Activated CD4-positive, alpha-beta T cell treated with anti-CD3 and anti-CD28 coated beads, Interleukin-2, Interleukin-4, amounts not matched to agents 100 ng/mL and 50 ng/mL, durations not matched to agents 16 hours and 8 hours (primary cell): ENCODE measurements around the gene HELZ.
"Not testable (repeated sequence)": the region's sequence is repeated elsewhere in the genome, so short reads cannot be mapped to it uniquely, and the experiment has no call there.

Source experiments
- DNase-seq: peaks from one replicate; pipeline ENCODE4 v3.0.0-alpha.2; 2020; ENCODE audit warnings: low spot score

Gene HELZ

GRCh38 chr17:67224736-67225135 lies 20.3 kb downstream of the HELZ start:
- DNase-seq: no peak

- DNase-seq: no peak
Observed at GRCh38 chr17:67223924-67224323, 21.1 kb downstream of the HELZ start.

- peak; percentile 52 for DNase-seq
Observed at GRCh38 chr17:67221062-67221998, 23.7 kb downstream of the HELZ start.

- no peak for DNase-seq
Observed at GRCh38 chr17:67218385-67218950, 26.5 kb downstream of the HELZ start.

DNA sequence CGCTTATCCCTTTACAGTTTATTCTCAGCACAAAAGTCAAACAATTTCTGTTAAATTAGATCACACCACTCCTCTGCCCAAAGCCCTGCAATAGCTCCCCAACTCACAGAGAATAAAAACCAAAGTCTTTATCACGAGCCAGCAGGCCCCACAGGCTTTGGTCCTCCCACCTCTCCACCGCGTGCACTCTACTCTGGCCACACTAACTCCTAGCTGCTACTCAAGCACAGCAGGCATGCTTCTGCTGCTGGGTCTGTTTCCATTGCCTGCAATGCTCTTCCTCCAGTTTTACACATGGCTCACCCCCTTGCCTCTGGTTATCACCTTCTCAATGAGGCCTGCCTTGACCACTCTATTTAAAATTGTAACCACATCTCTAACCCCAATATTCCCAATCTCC lies 27.6 kb downstream of the HELZ start:
- DNase-seq: no peak

DNA sequence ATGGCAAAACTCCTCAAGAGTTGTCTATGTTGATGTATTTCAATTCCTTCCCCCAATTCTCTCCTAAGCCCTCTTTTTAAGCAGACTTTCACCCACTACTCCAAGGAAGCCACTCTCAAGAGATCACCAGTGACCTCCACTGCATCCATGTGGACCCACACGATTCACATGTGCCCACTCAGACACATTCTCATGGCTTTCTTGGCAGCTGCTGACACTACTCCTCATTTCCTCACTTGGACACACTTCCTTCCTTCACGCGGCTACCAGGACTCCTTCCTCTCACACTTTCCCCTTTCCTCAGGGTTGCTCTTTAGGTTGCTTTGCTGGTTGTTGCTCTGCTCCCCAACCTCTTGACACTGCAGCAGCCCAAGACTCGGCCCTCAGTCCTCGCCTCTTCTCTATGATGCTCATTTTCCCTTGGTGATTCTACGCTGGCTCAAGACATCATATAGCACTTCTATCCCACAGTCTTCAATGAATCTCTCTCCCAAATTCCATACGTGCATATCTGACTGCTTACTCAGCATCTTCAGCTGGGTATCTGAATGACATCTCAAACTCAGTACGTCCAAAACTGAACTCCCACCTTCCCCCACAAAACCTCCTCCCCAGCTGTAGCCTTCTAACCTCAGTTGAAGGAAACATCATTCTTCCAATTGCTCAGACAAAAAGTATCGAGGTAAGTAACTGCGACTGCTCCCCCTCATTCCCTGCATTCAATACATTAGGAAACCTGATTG lies 28.2 kb downstream of the HELZ start:
- DNase-seq: no peak

DNA sequence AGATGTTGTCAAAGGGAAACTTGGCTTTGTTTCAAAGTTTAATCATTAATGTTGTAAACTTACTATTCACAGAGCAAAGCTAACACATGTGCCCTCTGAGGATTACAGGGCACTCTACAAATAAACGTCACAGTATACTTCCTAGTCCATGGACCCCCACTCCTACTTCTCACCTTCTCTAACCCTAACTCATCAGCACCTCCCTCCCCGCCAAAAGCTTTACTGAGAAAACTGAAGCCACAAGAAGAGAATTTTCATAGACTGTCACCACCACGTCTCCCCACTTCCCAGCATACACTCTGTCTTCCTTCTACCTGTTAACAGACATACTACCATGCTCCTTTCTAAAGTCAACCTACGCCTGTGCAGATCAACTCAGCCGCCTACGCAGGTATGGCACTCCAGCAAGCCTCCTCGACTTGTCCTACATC lies 29.0 kb downstream of the HELZ start:
- DNase-seq: no peak

- no peak for DNase-seq
Observed at GRCh38 chr17:67212714-67213417, 32.1 kb downstream of the HELZ start.

DNA sequence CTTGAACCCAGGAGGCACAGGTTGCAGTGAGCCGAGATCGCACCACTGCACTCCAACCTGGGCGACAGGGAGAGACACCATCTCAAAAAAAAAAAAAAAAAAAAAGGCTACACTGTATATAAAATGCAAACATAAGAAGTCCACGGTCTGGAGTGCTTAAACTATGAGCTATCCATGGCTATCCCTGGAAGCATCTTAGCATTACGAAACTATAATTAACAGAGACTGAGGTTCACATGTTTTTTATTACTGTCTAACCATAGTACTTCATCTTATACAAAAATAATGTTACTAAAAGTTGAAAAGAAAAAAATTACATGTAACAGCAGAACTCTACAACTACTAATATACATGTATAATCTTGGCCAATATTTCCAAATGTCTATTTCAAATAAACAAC lies 32.8 kb downstream of the HELZ start:
- no peak for DNase-seq

DNA sequence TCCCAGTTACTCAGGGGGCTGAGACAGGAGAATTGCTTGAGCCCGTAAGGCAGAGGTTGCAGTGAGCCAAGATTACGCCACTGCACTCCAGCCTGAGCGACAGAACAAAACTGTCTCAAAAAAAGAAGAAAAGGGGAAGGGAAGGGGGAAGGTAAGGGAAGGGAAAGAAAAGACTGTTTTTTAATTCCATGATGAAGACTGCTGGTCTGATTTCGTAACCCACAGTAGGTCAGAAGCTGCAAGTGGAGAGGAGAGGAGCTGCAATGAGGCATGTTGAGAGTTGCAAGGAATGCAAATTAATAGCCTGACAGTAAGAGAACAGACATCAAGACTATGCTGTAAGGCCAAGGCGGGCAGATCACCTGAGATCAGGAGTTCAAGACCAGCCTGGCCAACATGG lies 33.3 kb downstream of the HELZ start:
- DNase-seq: no peak

DNA sequence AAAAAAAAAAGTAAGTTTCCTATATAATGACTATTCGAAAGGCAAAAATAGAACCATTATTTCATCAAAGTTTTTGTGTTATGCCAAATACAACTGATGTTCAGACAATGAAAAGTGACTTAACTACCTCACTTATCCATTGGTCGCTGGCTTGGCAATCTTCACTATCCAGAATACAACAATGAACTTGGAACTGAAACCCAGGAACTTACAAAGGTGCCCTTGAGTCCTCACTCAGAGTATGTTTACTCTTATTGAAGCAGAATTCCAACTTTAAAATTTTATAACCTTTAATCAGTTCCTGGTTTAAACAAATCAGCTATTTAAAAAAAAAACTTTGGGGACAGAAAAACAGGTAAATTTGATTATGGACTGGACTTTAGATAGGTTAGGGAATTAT lies 34.1 kb downstream of the HELZ start:
- DNase-seq: no peak

DNA sequence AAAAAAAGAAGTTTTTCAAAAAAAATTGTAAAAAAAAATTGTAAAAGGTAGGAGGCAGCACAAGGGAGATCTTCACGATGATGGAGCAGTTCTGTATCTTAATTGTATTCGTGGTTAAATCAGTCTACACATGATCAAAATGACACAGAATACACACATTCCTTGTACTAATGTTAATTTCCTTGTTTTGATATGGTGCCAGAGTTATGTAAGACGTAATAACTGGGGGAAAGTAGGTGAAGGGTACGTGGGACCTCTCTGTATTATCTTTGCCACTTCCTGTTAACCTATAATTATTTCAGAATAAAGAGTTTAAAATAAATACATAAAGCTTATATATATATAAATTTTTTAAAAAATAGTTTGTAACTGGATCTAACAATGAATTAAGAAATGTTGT lies 36.8 kb downstream of the HELZ start:
- no peak for DNase-seq

DNA sequence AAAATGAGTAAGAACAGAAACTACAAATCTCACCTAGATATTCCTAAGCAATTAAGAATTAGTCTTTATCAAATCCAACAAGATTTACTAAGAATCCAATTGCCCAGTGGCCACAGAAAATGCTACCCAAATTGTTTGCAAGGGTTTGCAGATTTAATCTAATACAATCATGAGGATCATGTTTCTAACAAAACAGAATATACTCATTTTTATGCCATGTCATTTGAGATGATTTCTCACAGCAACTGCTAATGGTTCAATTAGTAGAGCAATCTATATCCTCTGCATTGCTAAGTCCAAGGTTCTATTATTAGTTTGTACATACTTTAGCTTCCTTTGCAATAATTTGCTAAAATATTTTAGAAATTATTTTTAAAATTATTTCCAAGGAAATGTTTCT lies 41.2 kb downstream of the HELZ start:
- DNase-seq: no peak

DNA sequence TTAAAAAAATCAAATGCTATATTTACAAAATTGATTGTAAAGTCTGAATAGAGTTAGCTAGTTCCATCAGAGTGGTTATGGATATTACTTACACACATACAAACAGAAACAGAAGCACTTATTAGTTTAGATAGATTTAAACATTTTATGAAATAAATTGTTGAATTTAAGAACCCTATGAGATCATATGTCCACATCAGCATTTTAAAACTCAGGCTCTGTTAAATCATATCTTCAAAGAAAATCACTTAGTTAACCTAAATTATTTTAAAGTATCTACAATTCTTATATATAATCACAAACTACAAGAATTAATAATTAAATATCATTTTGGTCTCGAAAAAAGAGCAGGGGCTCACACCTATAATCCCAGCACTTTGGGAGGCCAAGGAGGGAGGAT lies 42.5 kb downstream of the HELZ start:
- DNase-seq: no peak

GRCh38 chr17:67200727-67201301 lies 44.2 kb downstream of the HELZ start:
- DNase-seq: no peak

DNA sequence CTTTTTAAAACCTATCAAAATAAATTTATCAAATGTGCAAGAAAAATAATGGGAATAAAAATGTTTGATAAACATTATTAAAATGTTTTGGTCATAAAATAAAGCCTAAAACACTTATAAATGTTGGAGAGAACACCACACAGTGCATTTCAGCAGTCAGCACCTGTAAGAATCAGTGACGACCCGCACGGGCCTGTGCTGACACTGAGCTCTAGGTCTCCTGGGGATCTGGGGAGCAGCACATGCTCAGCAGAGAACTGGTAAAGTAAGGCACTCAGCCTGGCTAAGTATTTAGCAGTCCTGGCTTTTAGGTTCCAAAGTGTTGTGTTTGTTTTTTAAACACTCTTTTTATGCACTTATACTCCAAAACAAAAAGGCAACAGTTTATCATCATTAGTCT lies 46.9 kb downstream of the HELZ start:
- no peak for DNase-seq

DNA sequence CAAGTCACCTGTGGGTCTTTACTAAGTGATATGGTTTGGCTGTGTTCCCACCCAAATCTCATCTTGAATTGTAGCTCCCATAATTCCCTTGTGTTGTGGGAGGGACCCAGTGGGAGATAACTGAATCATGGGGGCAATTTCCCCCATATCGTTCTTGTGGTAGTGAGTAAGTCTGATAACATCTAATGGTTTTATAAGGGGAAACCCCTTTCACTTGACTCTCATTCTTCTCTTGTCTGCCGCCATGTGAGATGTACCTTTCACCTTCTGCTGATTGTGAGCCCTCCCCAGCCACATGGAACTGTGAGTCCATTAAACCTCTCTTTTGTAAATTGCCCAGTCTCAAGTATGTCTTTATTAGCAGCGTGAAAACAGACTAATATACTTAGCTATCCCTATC lies 48.0 kb downstream of the HELZ start:
- not testable (repeated sequence) for DNase-seq

DNA sequence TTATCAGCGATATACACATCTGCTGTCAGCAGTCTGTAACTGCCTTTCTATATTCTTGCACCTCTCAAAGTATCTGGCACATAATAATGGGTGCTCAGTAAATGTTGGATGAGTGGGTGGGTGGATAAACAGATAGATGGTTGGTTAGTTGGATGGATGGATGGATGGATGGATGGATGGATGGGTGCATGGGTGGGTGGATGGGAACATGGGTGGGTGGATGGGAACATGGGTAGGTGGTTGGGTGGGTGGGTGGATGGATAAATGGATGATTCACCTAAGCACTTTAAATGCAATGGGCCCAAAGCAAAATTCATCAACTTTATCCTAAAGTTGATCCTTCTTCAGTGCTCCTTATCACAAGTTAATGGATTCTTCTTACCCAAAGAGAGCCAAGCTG lies 48.6 kb downstream of the HELZ start:
- no peak for DNase-seq

DNA sequence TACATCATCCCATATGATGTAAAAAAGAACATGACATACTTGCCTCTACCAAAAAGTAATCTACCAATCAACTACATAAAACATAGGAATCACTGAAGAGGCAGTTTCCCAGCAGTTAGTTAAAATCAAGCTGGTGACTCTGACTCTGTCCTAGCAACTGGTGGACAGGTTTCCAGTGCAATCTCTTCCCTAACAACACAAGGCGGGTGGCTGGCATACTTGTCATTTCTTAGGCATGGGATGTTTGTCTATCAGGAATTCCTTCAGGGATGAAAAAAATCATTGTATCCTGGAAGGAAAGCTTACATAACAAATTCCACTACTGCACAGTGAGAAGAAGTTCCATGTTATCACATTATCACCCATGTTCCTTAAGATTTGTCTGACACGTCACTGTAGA lies 50.9 kb downstream of the HELZ start:
- no peak for DNase-seq

GRCh38 chr17:67187927-67188326 lies 57.1 kb downstream of the HELZ start:
- DNase-seq: no peak

DNA sequence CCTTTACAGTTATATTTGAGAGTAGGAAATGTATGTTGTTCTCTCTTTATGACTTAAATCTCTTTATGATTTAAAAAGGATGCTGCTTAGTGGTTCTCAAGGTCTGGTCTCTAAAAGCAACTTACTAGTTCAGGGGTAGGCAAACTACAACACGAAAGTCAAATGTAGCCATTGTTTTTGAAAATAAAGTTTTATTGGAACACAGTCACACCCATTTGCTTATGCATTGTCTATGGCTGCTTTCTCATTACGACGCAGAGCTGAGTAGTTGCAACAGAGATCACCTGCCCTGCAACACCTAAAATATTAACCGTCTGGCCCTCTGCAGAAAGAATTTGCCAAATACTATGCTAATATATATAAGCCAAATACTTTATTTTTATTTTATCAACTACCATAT lies 58.2 kb downstream of the HELZ start:
- no peak for DNase-seq

GRCh38 chr17:67183531-67183930 lies 61.5 kb downstream of the HELZ start:
- DNase-seq: no peak
